Karpas-422 (cell line): ENCODE results near the gene TEX2. TPM values are rescaled to one million over a fixed set of nuclear protein-coding genes. Genes with fewer than 3 reads are reported as not detected.
"Not testable (repeated sequence)": the region's sequence is repeated elsewhere in the genome, so short reads cannot be mapped to it uniquely, and the experiment has no call there.

Experiments used
- DNase-seq: peaks from one replicate; pipeline ENCODE4 v3.0.0-alpha.2; 2015
- H2AFZ ChIP-seq: fragments of 200-600 bp; sonication (generic); 2 replicates; pipeline ENCODE4 v1.6.1; 2014; ENCODE audit warnings: antibody characterized with exemption, low read length, mixed read lengths
- H3K27ac ChIP-seq: fragments of 200-600 bp; sonication (generic); 2 replicates; pipeline ENCODE4 v1.5.1; 2014; ENCODE audit warnings: mild to moderate bottlenecking, low read length, moderate library complexity
- H3K27me3 ChIP-seq: fragments of 200-600 bp; sonication (generic); 2 replicates; pipeline ENCODE4 v1.6.1; 2014; ENCODE audit warnings: low read length, mixed read lengths
- H3K36me3 ChIP-seq: fragments of 200-600 bp; sonication (generic); 2 replicates; pipeline ENCODE4 v1.6.1; 2014; ENCODE audit warnings: low read length, mixed read lengths; ENCODE audit not compliant: insufficient read depth
- H3K4me1 ChIP-seq: fragments of 200-600 bp; sonication (generic); 2 replicates; pipeline ENCODE4 v1.6.1; 2014; ENCODE audit warnings: mild to moderate bottlenecking, low read length, mixed read lengths
- H3K4me2 ChIP-seq: fragments of 200-600 bp; sonication (generic); 2 replicates; pipeline ENCODE4 v1.6.1; 2014; ENCODE audit warnings: low read length, low read depth, mild to moderate bottlenecking; ENCODE audit not compliant: poor library complexity, severe bottlenecking
- H3K4me3 ChIP-seq: fragments of 200-600 bp; sonication (generic); 2 replicates; pipeline ENCODE4 v1.5.1; 2014; ENCODE audit warnings: mild to moderate bottlenecking, antibody characterized with exemption, low read length, mixed read lengths
- H3K79me2 ChIP-seq: fragments of 200-600 bp; sonication (generic); 2 replicates; pipeline ENCODE4 v1.6.1; 2014; ENCODE audit warnings: mild to moderate bottlenecking, low read length, mixed read lengths
- H3K9ac ChIP-seq: fragments of 200-600 bp; sonication (generic); 2 replicates; pipeline ENCODE4 v1.6.0; 2014; ENCODE audit warnings: low read length
- H3K9me2 ChIP-seq: fragments of 200-600 bp; sonication (generic), shearing (Covaris generic); replicated peaks from 2 replicates; pipeline ENCODE4 v1.6.0; 2014; ENCODE audit warnings: mild to moderate bottlenecking, low read length, moderate library complexity; ENCODE audit not compliant: insufficient read depth
- H3K9me3 ChIP-seq: fragments of 300-700, 200-600 bp; sonication (generic); 2 replicates; pipeline ENCODE4 v1.6.1; 2014; ENCODE audit warnings: low read length, mixed read lengths
- H4K20me1 ChIP-seq: fragments of 200-600 bp; sonication (generic); 2 replicates; pipeline ENCODE4 v1.6.1; 2014; ENCODE audit warnings: mild to moderate bottlenecking, antibody characterized with exemption, low read length, low read depth; ENCODE audit not compliant: insufficient read depth
- total RNA-seq: library from RNA; depleted of rRNA; stranded (reverse); fragments of >200 nt; shearing (Covaris generic); gene quantifications from 2 replicates; pipeline ENCODE4 v1.2.3, GENCODE V29; 2014; ENCODE audit warnings: low replicate concordance

Gene TEX2
- total RNA-seq, 1 experiment from 2014 or later = 5.5 TPM

DNA sequence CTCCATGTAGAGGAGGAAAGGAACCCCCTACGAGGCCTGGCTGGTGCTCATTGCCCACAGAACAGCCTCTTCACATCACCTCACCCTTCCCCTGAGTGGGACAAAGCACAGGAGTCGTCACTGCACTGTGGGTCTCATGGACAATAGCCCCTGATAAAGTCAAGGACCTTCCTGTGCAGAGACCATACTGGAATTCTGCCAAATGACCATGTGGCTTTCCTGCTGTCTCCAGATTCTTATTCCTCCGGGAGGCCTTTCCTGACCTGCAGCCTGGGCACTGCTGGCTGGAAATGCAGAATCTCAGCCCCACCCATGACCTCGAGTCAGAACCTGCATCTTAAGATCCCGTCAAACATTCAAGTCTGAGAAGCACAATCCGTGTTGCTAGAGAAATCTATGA lies 72.6 kb downstream of the TEX2 start:
- Histone ChIP-seq H4K20me1 (peaks cover 8% of the 10 kb centered on the region; the same call in 1 of the 2 replicates), H3K36me3 (no peaks in the 10 kb centered on the region), H3K9me2 (no peaks in the 10 kb centered on the region), H3K4me2 (no peak overlapping the region), H3K27ac (no peak overlapping the region), H3K4me3 (no peak overlapping the region), H3K9me3 (no peaks in the 10 kb centered on the region), H3K9ac (no peak overlapping the region), H3K79me2 (no peaks in the 10 kb centered on the region), H3K27me3 (no peaks in the 10 kb centered on the region), H3K4me1 (peaks cover 12% of the 10 kb centered on the region), H2AFZ (no peak overlapping the region)
- no peak for DNase-seq

DNA sequence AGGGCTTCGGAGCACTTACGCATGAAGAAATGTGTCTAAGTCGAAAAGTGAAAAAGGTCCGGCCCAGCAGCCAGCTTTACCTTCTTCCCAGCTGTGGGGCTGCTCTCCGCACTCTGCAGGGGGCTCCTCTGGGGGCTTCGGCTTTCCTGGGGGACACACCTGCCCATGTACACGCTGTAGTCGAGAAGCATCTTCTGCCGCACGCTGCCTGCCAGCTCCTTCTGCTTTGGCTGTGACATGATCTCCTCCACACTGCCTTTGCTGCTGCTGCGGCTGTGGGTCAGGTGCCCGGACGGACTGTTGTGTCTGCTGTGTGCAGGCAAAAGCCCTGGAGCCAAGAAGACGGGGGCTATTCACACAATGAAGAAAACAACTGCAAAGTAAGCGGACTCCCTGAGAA lies 75.0 kb downstream of the TEX2 start:
- no peaks in the 10 kb centered on the region for H3K79me2 ChIP-seq
- H3K4me2 ChIP-seq = no peak overlapping the region
- no peak for DNase-seq
- no peak overlapping the region for H2AFZ ChIP-seq
- no peaks in the 10 kb centered on the region for H3K36me3 ChIP-seq
- H3K4me3 ChIP-seq = no peak overlapping the region
- peaks cover 3% of the 10 kb centered on the region; the same call in 1 of the 2 replicates for H4K20me1 ChIP-seq
- H3K27ac ChIP-seq = no peak overlapping the region
- no peaks in the 10 kb centered on the region for H3K4me1 ChIP-seq
- no peak overlapping the region for H3K9ac ChIP-seq
- no peaks in the 10 kb centered on the region for H3K9me2 ChIP-seq
- no peaks in the 10 kb centered on the region for H3K27me3 ChIP-seq
- H3K9me3 ChIP-seq = no peaks in the 10 kb centered on the region

DNA sequence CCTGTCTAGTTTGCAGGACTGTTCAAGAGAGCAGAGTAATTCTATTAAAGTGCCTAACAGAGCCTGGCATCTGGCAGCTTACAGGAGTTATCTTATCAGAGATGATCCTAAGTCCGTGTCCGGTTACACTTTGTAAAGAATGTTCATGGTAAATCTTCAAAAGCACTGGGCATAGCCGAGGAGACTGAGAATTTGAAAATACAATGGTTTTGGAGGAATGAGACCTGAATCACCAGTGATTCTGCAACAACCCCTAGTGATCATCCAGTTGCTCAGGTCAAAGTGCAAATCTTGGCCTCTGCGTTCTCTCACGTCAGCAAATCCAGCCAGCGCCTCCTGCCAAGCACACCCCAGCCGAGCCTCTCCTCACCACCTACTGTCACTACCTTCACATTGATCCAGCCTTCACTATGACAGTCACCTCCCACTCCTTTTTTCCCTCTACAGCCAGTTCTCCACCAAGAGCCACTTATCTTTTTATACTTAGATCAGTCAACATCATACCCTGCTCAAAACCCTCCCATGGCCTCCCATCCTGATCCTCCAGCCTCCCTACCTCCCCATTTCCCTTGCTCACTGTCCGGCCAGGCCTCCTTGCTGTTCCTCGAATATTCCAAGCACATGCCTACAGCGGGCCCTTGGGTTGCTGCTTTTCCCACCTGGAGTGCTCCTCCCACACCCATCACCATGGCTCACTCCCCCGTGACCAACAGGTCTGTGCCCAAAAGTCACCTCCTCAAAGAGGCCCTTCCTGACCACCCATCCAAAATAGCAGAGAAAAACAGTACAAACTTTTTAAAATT lies 75.8 kb downstream of the TEX2 start:
- Histone ChIP-seq H3K79me2 (no peaks in the 10 kb centered on the region), H3K27me3 (no peaks in the 10 kb centered on the region), H3K4me1 (no peaks in the 10 kb centered on the region), H3K9me3 (no peaks in the 10 kb centered on the region), H3K36me3 (no peaks in the 10 kb centered on the region), H3K4me2 (no peak overlapping the region), H3K27ac (no peak overlapping the region), H2AFZ (no peak overlapping the region), H3K9me2 (no peaks in the 10 kb centered on the region), H4K20me1 (no peaks in the 10 kb centered on the region), H3K9ac (no peak overlapping the region), H3K4me3 (no peak overlapping the region)
- no peak for DNase-seq

DNA sequence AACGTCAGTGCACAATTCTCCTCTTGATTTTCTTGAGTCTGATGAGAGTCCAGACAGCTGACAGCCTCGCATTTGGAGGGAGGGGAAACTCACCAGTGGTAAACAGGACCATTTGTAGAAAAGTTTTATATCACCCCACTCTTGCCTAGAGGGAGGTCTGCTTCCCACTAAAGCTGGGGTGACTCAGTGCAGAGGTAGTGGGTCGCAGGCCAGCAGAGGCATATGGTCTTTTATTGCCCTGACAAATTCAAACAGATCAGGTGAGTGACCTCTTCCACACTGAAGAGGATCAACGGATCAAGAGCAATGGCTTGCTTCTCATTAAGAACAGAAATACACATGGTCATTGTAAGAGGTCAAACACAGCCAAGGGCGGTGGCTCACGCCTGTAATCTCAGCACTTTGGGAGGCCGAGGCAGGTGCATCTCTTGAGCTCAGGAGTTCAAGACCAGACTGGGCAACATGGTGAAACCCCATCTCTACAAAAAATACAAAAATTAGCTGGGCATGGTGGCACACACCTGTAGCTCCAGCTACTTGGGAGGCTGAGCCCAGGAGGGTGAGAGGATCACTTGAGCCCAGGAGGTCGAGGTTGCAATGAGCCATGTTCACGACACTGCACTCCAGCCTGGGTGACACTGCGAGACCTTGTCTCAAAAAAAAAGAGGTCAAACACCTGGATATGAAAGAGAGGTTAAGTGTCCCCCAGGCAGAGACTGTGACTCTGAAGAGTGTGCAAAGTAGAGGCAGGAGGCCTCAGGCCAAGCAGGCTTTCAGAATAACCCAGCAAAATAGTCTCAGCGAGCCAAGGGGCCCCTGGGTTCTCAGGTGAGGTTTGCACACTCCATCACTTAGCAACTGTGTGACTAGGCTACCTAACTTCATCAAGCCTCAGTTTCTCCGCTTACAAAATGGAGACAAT lies 76.6 kb downstream of the TEX2 start:
- Histone ChIP-seq H3K4me2 (no peak overlapping the region), H3K79me2 (no peaks in the 10 kb centered on the region), H3K4me1 (no peaks in the 10 kb centered on the region), H3K27ac (no peak overlapping the region), H3K27me3 (no peaks in the 10 kb centered on the region), H3K9me3 (no peaks in the 10 kb centered on the region), H3K4me3 (no peak overlapping the region), H2AFZ (no peak overlapping the region), H4K20me1 (no peaks in the 10 kb centered on the region), H3K9me2 (no peaks in the 10 kb centered on the region), H3K36me3 (no peaks in the 10 kb centered on the region), H3K9ac (no peak overlapping the region)
- DNase-seq = no peak

DNA sequence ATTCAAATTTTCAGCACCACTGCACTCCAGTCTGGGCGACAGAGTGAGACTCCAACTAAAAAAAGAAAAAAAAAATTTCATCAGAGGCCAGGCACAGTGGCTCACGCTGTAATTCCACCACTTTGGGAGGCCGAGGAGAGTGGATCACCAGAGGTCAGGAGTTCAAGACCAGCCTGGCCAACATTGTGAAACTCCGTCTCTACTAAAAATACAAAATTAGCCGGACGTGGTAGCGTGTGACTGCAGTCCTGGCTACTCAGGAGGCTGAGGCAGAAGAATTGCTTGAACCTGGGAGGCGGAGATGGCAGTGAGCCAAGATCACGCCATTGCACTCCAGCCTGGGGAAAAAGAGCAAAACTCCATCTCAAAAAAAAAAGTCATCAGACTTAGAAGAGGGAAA lies 77.5 kb downstream of the TEX2 start:
- H2AFZ ChIP-seq, H3K27ac ChIP-seq, H3K9me2 ChIP-seq, H3K36me3 ChIP-seq, H3K4me3 ChIP-seq, DNase-seq, H3K9me3 ChIP-seq, H3K4me1 ChIP-seq, H3K4me2 ChIP-seq, H4K20me1 ChIP-seq, H3K79me2 ChIP-seq, H3K9ac ChIP-seq, H3K27me3 ChIP-seq: not testable (repeated sequence)

DNA sequence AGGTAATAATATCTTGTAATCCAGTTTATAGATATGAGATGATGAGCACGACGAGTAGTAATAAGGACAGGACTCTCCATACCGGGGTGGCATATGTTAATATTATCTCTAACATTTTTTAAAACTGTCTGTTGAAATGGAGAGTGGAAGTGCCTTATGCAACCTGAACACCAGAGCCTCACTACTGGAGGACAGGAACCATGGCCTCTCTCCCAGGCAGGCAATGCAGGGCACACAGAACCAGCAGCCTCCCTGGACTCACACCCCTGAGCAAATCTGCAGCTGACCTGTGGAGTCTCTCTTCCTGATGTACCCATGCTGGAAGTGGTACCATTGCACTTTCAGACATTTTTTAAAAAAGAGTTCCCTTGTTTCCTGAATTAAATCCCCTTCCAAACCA lies 78.0 kb downstream of the TEX2 start:
- no peak overlapping the region for H3K4me3 ChIP-seq
- no peak overlapping the region for H2AFZ ChIP-seq
- no peaks in the 10 kb centered on the region for H3K79me2 ChIP-seq
- DNase-seq = no peak
- H3K9me3 ChIP-seq = no peaks in the 10 kb centered on the region
- H4K20me1 ChIP-seq = no peaks in the 10 kb centered on the region
- no peak overlapping the region for H3K9ac ChIP-seq
- no peaks in the 10 kb centered on the region for H3K27me3 ChIP-seq
- H3K4me1 ChIP-seq = no peaks in the 10 kb centered on the region
- H3K36me3 ChIP-seq = no peaks in the 10 kb centered on the region
- no peaks in the 10 kb centered on the region for H3K9me2 ChIP-seq
- no peak overlapping the region for H3K27ac ChIP-seq
- H3K4me2 ChIP-seq = no peak overlapping the region

DNA sequence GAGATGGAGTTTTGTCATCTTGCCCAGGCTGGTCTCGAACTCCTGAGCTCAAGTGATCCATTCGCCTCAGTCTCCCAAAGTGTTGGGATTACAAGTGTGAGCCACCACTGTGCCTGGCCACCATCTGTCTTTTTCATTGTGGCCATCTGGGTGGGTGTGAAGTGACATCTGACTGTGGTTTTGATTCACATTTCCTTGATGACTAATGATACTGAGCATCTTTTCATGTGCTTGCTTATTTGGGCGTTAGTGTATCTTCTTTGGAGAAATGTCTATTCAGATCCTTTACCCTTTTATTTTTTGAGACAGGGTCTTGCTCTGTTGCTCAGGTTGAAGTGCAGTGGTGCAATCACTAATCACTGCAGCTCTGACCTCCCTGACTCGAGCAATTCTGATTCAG lies 79.2 kb downstream of the TEX2 start:
- Histone ChIP-seq H3K79me2 (no peaks in the 10 kb centered on the region), H3K9ac (no peak overlapping the region), H3K9me2 (no peaks in the 10 kb centered on the region), H3K4me1 (no peaks in the 10 kb centered on the region), H4K20me1 (no peaks in the 10 kb centered on the region), H3K4me2 (no peak overlapping the region), H2AFZ (no peak overlapping the region), H3K36me3 (no peaks in the 10 kb centered on the region), H3K27me3 (no peaks in the 10 kb centered on the region), H3K4me3 (no peak overlapping the region), H3K27ac (no peak overlapping the region), H3K9me3 (no peaks in the 10 kb centered on the region)
- DNase-seq = no peak

DNA sequence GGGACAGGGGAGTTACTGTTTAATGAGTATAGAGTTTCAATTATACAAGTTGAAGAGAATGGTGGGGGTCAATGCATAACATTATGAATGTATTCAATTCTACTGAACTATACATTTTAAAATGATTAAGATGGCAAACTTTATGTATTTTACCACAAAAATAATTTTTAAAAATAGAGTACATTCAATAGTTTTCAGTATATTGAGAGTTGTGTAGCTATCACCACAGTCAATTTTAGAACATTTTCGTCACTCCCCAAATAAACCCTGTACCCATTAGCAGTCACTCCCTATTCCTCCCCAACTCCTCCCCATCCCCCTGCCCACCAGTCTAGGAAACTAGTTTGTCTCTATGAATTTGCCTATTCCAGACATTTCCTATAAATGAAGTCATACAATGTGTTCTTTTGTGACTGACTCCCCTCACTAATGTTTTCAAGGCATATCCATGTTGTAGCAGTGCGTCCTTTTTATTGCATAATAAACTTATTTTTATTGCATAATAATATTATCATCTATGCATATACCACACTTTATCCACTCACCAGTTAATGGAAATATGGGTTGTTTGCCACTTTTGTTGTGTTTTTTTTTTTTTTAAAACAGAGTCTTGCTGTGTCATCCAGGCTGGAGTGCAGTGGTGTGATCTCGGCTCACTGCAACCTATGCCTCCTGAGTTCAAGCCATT lies 80.6 kb downstream of the TEX2 start:
- no peaks in the 10 kb centered on the region for H3K9me2 ChIP-seq
- H3K27me3 ChIP-seq = no peaks in the 10 kb centered on the region
- H3K36me3 ChIP-seq = no peaks in the 10 kb centered on the region
- H2AFZ ChIP-seq = no peak overlapping the region
- H3K4me3 ChIP-seq = no peak overlapping the region
- no peak overlapping the region for H3K27ac ChIP-seq
- H3K4me2 ChIP-seq = no peak overlapping the region
- no peaks in the 10 kb centered on the region for H3K79me2 ChIP-seq
- DNase-seq = no peak
- H3K4me1 ChIP-seq = no peaks in the 10 kb centered on the region
- no peaks in the 10 kb centered on the region for H3K9me3 ChIP-seq
- no peaks in the 10 kb centered on the region for H4K20me1 ChIP-seq
- no peak overlapping the region for H3K9ac ChIP-seq
